OCI-LY7 (cell line): ENCODE results near the gene MTURN.

Source experiments
- EZH2phosphoT487 ChIP-seq: fragments of 200-600 bp; sonication (generic); IDR thresholded peaks from 2 replicates; pipeline ENCODE4 v1.6.1; 2018; ENCODE audit warnings: low read depth, borderline replicate concordance, mild to moderate bottlenecking, mixed run types, antibody characterized with exemption, low read length, moderate library complexity, mixed read lengths
- TF ChIP-seq, protein P1 (sequence below): fragments of 200-600 bp; sonication (generic); conservative IDR thresholded peaks from 2 replicates; pipeline ENCODE4 v1.5.1; 2014; ENCODE audit warnings: mild to moderate bottlenecking, antibody characterized with exemption, low read length, moderate library complexity, mixed read lengths

DNA sequence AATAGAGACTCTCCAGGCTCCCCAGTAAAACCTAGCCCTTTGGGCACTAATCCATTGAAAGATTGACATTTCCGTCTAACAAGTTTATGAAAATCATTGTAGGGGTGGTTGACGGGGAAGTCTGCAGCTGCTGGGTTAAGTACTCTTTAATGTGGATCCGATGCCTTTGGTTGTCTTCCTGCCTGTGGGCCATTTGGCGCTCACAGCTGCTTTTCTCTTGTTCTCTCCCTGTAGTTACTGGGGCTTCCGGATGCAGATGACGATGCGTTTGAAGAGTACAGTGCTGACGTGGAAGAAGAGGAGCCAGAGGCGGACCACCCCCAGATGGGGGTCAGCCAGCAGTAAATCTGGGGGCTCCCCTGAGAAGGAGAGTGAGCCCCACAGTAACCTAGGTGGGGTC lies 22.4 kb downstream of the MTURN start:
- TF ChIP-seq, protein P1, sequence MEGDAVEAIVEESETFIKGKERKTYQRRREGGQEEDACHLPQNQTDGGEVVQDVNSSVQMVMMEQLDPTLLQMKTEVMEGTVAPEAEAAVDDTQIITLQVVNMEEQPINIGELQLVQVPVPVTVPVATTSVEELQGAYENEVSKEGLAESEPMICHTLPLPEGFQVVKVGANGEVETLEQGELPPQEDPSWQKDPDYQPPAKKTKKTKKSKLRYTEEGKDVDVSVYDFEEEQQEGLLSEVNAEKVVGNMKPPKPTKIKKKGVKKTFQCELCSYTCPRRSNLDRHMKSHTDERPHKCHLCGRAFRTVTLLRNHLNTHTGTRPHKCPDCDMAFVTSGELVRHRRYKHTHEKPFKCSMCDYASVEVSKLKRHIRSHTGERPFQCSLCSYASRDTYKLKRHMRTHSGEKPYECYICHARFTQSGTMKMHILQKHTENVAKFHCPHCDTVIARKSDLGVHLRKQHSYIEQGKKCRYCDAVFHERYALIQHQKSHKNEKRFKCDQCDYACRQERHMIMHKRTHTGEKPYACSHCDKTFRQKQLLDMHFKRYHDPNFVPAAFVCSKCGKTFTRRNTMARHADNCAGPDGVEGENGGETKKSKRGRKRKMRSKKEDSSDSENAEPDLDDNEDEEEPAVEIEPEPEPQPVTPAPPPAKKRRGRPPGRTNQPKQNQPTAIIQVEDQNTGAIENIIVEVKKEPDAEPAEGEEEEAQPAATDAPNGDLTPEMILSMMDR, result no peak
- TF ChIP-seq EZH2phosphoT487, result no peak
